DND-41 (cell line): ENCODE data around the gene ARHGAP32.

Source experiments
- CTCF ChIP-seq: IDR thresholded peaks from 2 replicates; pipeline ENCODE4 v1.5.1; 2012; ENCODE audit warnings: borderline replicate concordance, low read length, moderate library complexity, mild to moderate bottlenecking; ENCODE audit not compliant: poor library complexity, severe bottlenecking; ENCODE audit errors: extremely low read depth
- EZH2 ChIP-seq: IDR thresholded peaks from 3 replicates; pipeline ENCODE4 v1.6.1; 2012; ENCODE audit warnings: borderline replicate concordance, low read depth, mild to moderate bottlenecking, moderate library complexity, low read length, inconsistent platforms; ENCODE audit not compliant: severe bottlenecking

DNA sequence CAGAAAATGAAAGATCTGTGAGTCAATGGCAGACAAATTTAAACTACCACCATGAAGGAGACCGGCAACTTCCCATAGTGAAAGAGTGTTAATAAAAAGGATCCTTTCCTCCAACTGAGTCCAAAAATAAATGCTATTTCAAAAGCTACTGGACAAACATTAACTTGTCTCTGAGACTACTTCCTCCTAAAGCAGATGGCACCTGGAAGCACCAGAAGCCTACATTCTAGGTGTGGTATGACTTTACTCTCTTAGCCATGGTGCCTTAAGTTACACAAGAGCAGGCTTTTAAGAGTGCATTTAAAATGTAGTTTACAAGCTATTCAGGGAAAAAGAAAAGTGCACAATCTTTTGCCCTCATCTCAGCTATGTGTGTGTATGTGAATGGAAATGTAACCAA is 2.5 kb downstream of the ARHGAP32 start:
- no peak for TF ChIP-seq CTCF
- no peak for TF ChIP-seq EZH2
